Muscle of leg (tissue), 11 donors: ENCODE measurements around the gene CTBP2. TPM values are rescaled to one million over a fixed set of nuclear protein-coding genes. Genes with fewer than 3 reads are reported as not detected.

ENCODE experiments used
- DNase-seq: peaks from one replicate; pipeline ENCODE4 v3.0.0; 2013
- H3K27ac ChIP-seq: one replicate; pipeline ENCODE4 v1.5.1; 2013; ENCODE audit warnings: mild to moderate bottlenecking, low read length, control low read depth
- H3K27me3 ChIP-seq: one replicate; pipeline ENCODE4 v1.6.1; 2013; ENCODE audit warnings: low read length; ENCODE audit not compliant: control insufficient read depth, insufficient read depth
- H3K36me3 ChIP-seq: one replicate; pipeline ENCODE4 v1.6.1; 2013; ENCODE audit warnings: low read length; ENCODE audit not compliant: control insufficient read depth, insufficient read depth
- H3K4me1 ChIP-seq: one replicate; pipeline ENCODE4 v1.6.1; 2013; ENCODE audit warnings: low read length; ENCODE audit not compliant: control insufficient read depth, insufficient read depth
- H3K4me3 ChIP-seq: one replicate; pipeline ENCODE4 v1.5.1; 2013; ENCODE audit warnings: low read length, control low read depth
- H3K9me3 ChIP-seq: replicated peaks from 2 replicates; pipeline ENCODE4 v1.6.1; 2013; ENCODE audit warnings: low read depth, low read length; ENCODE audit not compliant: control insufficient read depth
- WGBS: methylation state at CpG from one replicate; pipeline ENCODE4 v1.1.5; 2013; ENCODE audit warnings: missing lambda C conversion rate; ENCODE audit not compliant: insufficient coverage; 5-methylcytosine and 5-hydroxymethylcytosine counted together
- polyA plus RNA-seq, 8 donors: library from polyadenylated mRNA; unstranded; fragments of 120-200 nt; gene quantifications; one replicate each; pipeline versions ENCODE4 v1.2.1 to v1.2.3, GENCODE V29; 2013; ENCODE audit warnings: inconsistent platforms in 1 of 8, low replicate concordance in 1 of 8; ENCODE audit not compliant: insufficient read length in 8 of 8, insufficient read depth in 1 of 8
- total RNA-seq: library from RNA; stranded (reverse); fragments of 120-200 nt; gene quantifications from one replicate; pipeline ENCODE4 v1.2.4, GENCODE V29; 2013

CTBP2 gene
- total and polyA plus RNA-seq, 9 donors: 32.4 to 50.2 (median 41.0) TPM

DNA sequence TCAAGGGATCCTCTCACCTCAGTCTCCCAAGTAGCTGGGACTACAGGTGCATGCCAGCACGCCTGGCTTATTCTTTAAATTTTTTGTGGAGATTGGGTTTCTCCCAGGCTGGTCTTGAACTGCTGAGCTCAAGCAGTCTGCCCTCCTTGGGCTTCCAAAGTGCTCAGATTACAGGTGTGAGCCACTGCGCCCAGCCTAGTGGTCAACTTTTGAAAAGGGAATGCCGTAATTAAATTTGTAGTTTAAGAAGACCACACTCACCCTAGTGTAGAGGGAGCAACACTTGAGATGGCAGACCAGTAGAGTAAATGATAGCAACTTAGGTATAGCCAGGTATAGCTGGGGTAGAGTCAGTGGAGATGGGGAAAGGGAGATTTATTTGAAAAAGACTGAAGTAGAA is 200.8 kb downstream of the CTBP2 start:
- no peaks in the 10 kb centered on the region for H3K36me3 ChIP-seq
- DNase-seq: no peak
- H3K9me3 ChIP-seq: no peaks in the 10 kb centered on the region
- no CpG with 5 or more reads among the region's 3 CpGs for WGBS
- H3K4me1 ChIP-seq: peaks cover 2% of the 10 kb centered on the region
- H3K4me3 ChIP-seq: no peak overlapping the region
- no peaks in the 10 kb centered on the region for H3K27me3 ChIP-seq
- no peak overlapping the region for H3K27ac ChIP-seq

DNA sequence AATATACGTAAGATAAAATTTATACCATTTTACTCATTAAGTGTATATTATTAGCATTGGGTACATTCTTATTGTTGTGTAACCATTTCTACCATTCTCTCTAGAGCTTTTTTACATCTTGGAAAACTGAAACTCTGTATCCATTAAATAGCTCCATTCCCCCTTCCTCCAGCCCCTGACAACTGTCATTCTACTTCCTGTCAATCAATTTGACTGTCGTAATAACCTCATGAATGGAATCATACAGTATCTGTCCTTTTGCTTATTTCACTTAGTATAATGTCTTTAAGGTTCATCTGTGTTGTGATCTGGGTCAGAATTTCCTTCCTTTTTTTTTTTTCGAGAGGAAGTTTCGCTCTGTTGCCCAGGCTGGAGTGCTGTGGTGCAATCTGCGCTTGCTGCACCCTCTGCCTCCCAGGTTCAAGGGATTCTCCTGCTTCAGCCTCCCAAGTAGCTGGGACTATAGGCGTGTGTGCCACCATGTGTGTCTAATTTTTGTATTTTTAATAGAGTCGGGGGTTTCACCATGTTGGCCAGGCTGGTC is 202.9 kb downstream of the CTBP2 start:
- Histone ChIP-seq H3K27ac (no peak overlapping the region), H3K4me1 (peaks cover 2% of the 10 kb centered on the region), H3K9me3 (no peaks in the 10 kb centered on the region), H3K27me3 (no peaks in the 10 kb centered on the region), H3K36me3 (no peaks in the 10 kb centered on the region), H3K4me3 (no peak overlapping the region)
- DNase-seq: no peak
- WGBS: 100% methylated on average over 1 of the region's 7 CpGs

GRCh38 chr10:124956764-124957163 is 203.6 kb downstream of the CTBP2 start:
- Histone ChIP-seq H3K27me3 (no peaks in the 10 kb centered on the region), H3K4me1 (peaks cover 2% of the 10 kb centered on the region), H3K36me3 (peaks cover 5% of the 10 kb centered on the region), H3K4me3 (no peak overlapping the region), H3K27ac (no peak overlapping the region), H3K9me3 (no peaks in the 10 kb centered on the region)
- WGBS: no CpG with 5 or more reads among the region's 1 CpG
- DNase-seq: no peak

DNA sequence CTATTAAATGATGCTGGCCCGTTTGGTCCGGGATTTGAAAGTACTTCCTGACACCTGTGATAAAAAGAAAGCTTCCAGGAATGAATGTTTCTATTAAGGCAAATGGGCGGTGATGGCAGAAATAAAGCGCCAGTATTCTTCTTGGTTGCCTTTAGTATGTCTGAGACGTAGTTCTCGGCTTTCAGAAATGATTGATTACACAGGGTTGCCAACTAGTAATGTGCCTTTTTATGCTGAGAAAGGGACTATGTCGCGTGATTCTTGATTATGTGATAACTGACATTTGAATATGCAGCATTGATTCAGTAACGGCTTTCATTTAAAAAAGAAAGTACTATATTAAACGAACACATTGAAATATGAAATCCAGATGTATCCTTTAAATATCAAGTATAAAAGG is 204.5 kb downstream of the CTBP2 start:
- Histone ChIP-seq H3K36me3 (peaks cover 5% of the 10 kb centered on the region), H3K4me3 (no peak overlapping the region), H3K27me3 (no peaks in the 10 kb centered on the region), H3K4me1 (peaks cover 2% of the 10 kb centered on the region), H3K9me3 (no peaks in the 10 kb centered on the region), H3K27ac (no peak overlapping the region)
- peak; percentile 42 for DNase-seq
- WGBS: 73% methylated on average over 4 of the region's 10 CpGs

DNA sequence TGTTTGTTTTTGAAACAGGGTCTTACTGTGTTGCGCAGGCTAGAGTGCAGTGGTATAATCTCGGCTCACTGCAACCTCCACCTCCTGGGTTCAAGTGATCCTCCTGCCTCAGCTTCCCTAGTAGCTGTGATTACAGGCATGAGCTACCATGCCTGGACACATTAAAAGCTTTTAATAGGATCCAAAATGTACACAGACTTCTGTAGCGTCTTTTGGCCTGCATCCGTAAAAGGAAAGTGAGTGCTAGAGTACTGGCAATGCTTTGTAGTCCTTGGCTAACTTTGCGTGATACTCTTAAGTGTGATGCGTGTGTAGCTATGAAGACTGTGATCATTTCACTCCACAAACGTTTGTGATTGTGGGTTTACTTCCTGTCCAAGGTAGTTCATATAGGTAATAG is 205.1 kb downstream of the CTBP2 start:
- peak; percentile 51 for DNase-seq
- peaks cover 5% of the 10 kb centered on the region for H3K36me3 ChIP-seq
- WGBS: 83% methylated on average over 1 of the region's 7 CpGs
- peaks cover 2% of the 10 kb centered on the region for H3K4me1 ChIP-seq
- no peak overlapping the region for H3K4me3 ChIP-seq
- no peak overlapping the region for H3K27ac ChIP-seq
- no peaks in the 10 kb centered on the region for H3K27me3 ChIP-seq
- H3K9me3 ChIP-seq: no peaks in the 10 kb centered on the region

DNA sequence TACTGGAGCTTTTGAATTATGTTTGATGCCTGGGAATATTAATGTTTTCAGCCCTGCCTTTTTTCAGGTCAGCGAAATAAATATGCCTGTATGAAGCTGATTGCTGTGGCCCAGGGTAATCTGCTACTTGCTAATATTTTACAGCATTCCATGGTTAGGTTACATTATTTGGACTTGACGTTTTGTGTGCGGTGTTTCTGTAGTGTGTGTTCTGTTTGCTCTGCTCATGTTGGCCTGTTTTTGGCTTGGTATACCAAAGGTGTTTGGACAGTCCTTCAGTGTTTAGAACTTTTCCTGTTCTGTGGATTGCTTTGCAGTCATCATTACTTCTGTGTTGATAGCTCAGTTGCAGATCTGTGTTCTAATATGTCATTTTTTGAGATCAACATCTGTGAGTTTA is 206.9 kb downstream of the CTBP2 start:
- H3K4me1 ChIP-seq: peaks cover 2% of the 10 kb centered on the region
- 69% methylated on average over 2 of the region's 3 CpGs for WGBS
- H3K9me3 ChIP-seq: no peaks in the 10 kb centered on the region
- peaks cover 5% of the 10 kb centered on the region for H3K36me3 ChIP-seq
- DNase-seq: no peak
- H3K27me3 ChIP-seq: no peaks in the 10 kb centered on the region
- H3K27ac ChIP-seq: no peak overlapping the region
- no peak overlapping the region for H3K4me3 ChIP-seq

DNA sequence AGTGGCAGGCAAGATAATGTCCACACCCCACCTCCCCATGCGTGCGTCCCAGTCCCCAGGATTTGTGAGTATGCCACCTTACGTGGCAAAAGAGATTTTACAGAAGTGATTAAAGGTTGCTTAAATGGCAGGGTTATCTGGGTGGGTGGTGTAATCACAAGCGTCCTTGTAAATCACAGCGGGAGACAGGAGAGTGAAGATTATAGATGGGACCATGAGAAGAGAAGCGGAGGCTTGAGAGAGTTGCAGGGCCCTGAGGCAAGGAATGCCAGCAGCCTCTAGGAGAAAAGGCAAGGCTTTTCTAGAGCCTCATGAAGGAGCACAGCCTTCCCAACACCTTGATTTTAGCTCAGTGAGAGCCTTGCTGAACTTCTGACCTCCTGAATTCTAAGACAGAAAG is 208.2 kb downstream of the CTBP2 start:
- no peak for DNase-seq
- Histone ChIP-seq H3K4me1 (peaks cover 2% of the 10 kb centered on the region), H3K27me3 (no peaks in the 10 kb centered on the region), H3K9me3 (no peaks in the 10 kb centered on the region), H3K36me3 (peaks cover 5% of the 10 kb centered on the region), H3K27ac (no peak overlapping the region), H3K4me3 (no peak overlapping the region)
- WGBS: 90% methylated on average over 4 of the region's 6 CpGs

- DNase-seq: no peak
- Histone ChIP-seq H3K36me3 (peaks cover 13% of the 10 kb centered on the region), H3K4me3 (no peak overlapping the region), H3K27ac (no peak overlapping the region), H3K9me3 (no peaks in the 10 kb centered on the region), H3K4me1 (no peaks in the 10 kb centered on the region), H3K27me3 (no peaks in the 10 kb centered on the region)
- WGBS: 90% methylated on average over 2 of the region's 5 CpGs
Observed at GRCh38 chr10:124949543-124949942, 210.8 kb downstream of the CTBP2 start.

DNA sequence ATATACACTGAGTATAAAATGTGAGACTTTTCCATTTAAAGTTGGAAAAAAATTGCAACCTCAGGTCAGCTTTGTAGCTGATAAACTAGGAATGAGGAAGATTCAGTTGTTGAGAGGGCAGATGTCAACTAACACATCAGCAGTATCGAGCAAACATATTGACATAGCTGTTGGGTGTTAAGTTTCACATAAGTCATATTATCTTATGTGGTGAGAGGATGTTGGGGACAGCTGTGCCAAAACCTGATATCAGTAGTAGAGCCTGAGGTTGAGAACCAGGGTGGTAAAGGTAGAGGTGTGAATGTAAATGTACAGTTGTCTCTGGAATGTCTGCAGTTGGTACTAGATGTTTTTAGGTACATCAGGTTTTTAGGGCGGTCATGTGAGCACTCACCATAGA is 213.4 kb downstream of the CTBP2 start:
- no peaks in the 10 kb centered on the region for H3K27me3 ChIP-seq
- no peaks in the 10 kb centered on the region for H3K9me3 ChIP-seq
- no peak overlapping the region for H3K27ac ChIP-seq
- H3K4me3 ChIP-seq: no peak overlapping the region
- no peak for DNase-seq
- H3K36me3 ChIP-seq: peaks cover 10% of the 10 kb centered on the region
- WGBS: no CpG with 5 or more reads among the region's 2 CpGs
- no peaks in the 10 kb centered on the region for H3K4me1 ChIP-seq

- Histone ChIP-seq H3K4me1 (no peaks in the 10 kb centered on the region), H3K4me3 (no peak overlapping the region), H3K27me3 (no peaks in the 10 kb centered on the region), H3K27ac (no peak overlapping the region), H3K36me3 (peaks cover 10% of the 10 kb centered on the region), H3K9me3 (no peaks in the 10 kb centered on the region)
- no peak for DNase-seq
- WGBS: no CpG with 5 or more reads among the region's 2 CpGs
Observed at GRCh38 chr10:124944982-124945381, 215.4 kb downstream of the CTBP2 start.
